SK-N-SH (cell line): Measurements from ENCODE around the gene HTT. TPM values are rescaled to one million over a fixed set of nuclear protein-coding genes. Genes with fewer than 3 reads are reported as not detected.

Source experiments
- CTCF ChIA-PET: fragments of 300-600, 350-600 bp; formaldehyde crosslinking; extraction: SDS; loops from one replicate; lab custom pipeline; 2021; lab: Yijun Ruan, JAX
- POLR2A ChIA-PET: fragments of 350-600 bp; sonication (Branson Sonifier 250); formaldehyde crosslinking; extraction: SDS; loops from one replicate; lab custom pipeline; 2020; ENCODE audit warnings: antibody characterized with exemption, inconsistent platforms; lab: Yijun Ruan, JAX
- DNase-seq: peaks from one replicate; pipeline ENCODE4 v3.0.0; 2012
- H2AFZ ChIP-seq: fragments of 200-600 bp; sonication (generic); 2 replicates; pipeline ENCODE4 v1.8.1; 2016; ENCODE audit warnings: antibody characterized with exemption, mild to moderate bottlenecking, low read depth
- H3F3A ChIP-seq: fragments of 200-600 bp; sonication (generic); replicated peaks from 2 replicates; pipeline ENCODE3; 2016; ENCODE audit warnings: antibody characterized with exemption, mild to moderate bottlenecking; ENCODE audit not compliant: insufficient read depth
- H3K27ac ChIP-seq, 2 experiments: fragments of 200-500 bp in 1 of 2; fragments of 200-600 bp in 1 of 2; sonication (Bioruptor generic) in 1 of 2; sonication (generic), shearing (Covaris generic) in 1 of 2; 2 replicates each; pipeline versions ENCODE4 v1.5.1 to v1.6.1; 2014 to 2016; ENCODE audit warnings: low read depth in 2 of 2, inconsistent platforms in 1 of 2, low read length in 1 of 2, mild to moderate bottlenecking in 1 of 2, mixed read lengths in 1 of 2
- H3K27me3 ChIP-seq: fragments of 200-600 bp; sonication (generic), shearing (Covaris generic); 2 replicates; pipeline ENCODE4 v1.6.1; 2016; ENCODE audit warnings: mixed run types; ENCODE audit not compliant: insufficient read depth
- H3K36me3 ChIP-seq, 2 experiments: fragments of 200-500 bp in 1 of 2; fragments of 200-600 bp in 1 of 2; sonication (Bioruptor generic) in 1 of 2; sonication (generic) in 1 of 2; replicated peaks in 1 of 2; 2 replicates each; pipeline versions ENCODE3 to v1.5.1; 2014 to 2016; ENCODE audit warnings: low read length in 1 of 2, mild to moderate bottlenecking in 1 of 2; ENCODE audit not compliant: insufficient read depth in 2 of 2, control insufficient read depth in 1 of 2
- H3K4me1 ChIP-seq, 2 experiments: fragments of 200-500 bp in 1 of 2; fragments of 200-600 bp in 1 of 2; sonication (Bioruptor generic) in 1 of 2; sonication (generic), shearing (Covaris generic) in 1 of 2; 2 replicates each; pipeline versions ENCODE4 v1.5.1 to v1.6.1; 2014 to 2016; ENCODE audit warnings: low read depth in 1 of 2, low read length in 1 of 2, mixed run types in 1 of 2; ENCODE audit not compliant: insufficient read depth in 2 of 2, control insufficient read depth in 1 of 2
- H3K4me2 ChIP-seq: fragments of 200-600 bp; sonication (generic), shearing (Covaris generic); 2 replicates; pipeline ENCODE4 v1.6.1; 2017; ENCODE audit warnings: mixed run types
- H3K4me3 ChIP-seq, 2 experiments: fragments of 200-500 bp in 1 of 2; fragments of 200-600 bp in 1 of 2; sonication (Bioruptor generic) in 1 of 2; sonication (generic), shearing (Covaris generic) in 1 of 2; 2 replicates each; pipeline versions ENCODE4 v1.5.1 to v1.8.1; 2014 to 2016; ENCODE audit warnings: low read depth in 2 of 2, inconsistent platforms in 1 of 2, low read length in 1 of 2, mild to moderate bottlenecking in 1 of 2, mixed read lengths in 1 of 2, moderate library complexity in 1 of 2
- H3K79me2 ChIP-seq: fragments of 200-600 bp; sonication (generic); 2 replicates; pipeline ENCODE4 v1.8.1; 2017; ENCODE audit warnings: mild to moderate bottlenecking; ENCODE audit not compliant: insufficient read depth
- H3K9ac ChIP-seq: fragments of 200-600 bp; sonication (generic); 2 replicates; pipeline ENCODE4 v1.6.1; 2017; ENCODE audit warnings: mixed run types
- H3K9me2 ChIP-seq: fragments of 200-600 bp; sonication (generic); 2 replicates; pipeline ENCODE4 v1.6.1; 2017; ENCODE audit warnings: mixed run types
- H3K9me3 ChIP-seq: fragments of 200-600 bp; sonication (generic); 2 replicates; pipeline ENCODE4 v1.6.1; 2017; ENCODE audit warnings: mixed run types, mild to moderate bottlenecking, moderate library complexity
- H4K20me1 ChIP-seq: fragments of 200-600 bp; sonication (generic); 2 replicates; pipeline ENCODE4 v1.6.1; 2017; ENCODE audit warnings: mild to moderate bottlenecking, mixed run types; ENCODE audit not compliant: insufficient read depth
- CHD2 ChIP-seq: fragments of 150-350 bp; IDR thresholded peaks from 2 replicates; pipeline ENCODE4 v1.6.1; 2018; ENCODE audit warnings: low read length; ENCODE audit not compliant: partially characterized antibody
- EP300 ChIP-seq, 2 experiments: IDR thresholded peaks; 2 replicates each; pipeline versions ENCODE4 v1.4.0 to v1.6.1; 2012; ENCODE audit warnings: borderline replicate concordance in 1 of 2, low read depth in 1 of 2, low read length in 1 of 2
- EZH2phosphoT487 ChIP-seq: fragments of 200-600 bp; sonication (generic); IDR thresholded peaks from 2 replicates; pipeline ENCODE4 v1.6.1; 2017; ENCODE audit warnings: low read depth, mixed run types, mild to moderate bottlenecking, antibody characterized with exemption, moderate library complexity, borderline replicate concordance
- FOSL2 ChIP-seq: IDR thresholded peaks from 2 replicates; pipeline ENCODE4 v1.4.0; 2012; ENCODE audit warnings: low read depth, mild to moderate bottlenecking, moderate library complexity, borderline replicate concordance
- FOXJ3 ChIP-seq: sonication (generic); formaldehyde crosslinking; IDR thresholded peaks from 2 replicates; pipeline ENCODE4 v1.5.1; 2020; ENCODE audit warnings: mild to moderate bottlenecking, missing genetic modification reagents
- FOXM1 ChIP-seq: IDR thresholded peaks from 2 replicates; pipeline ENCODE4 v1.4.0; 2012; ENCODE audit warnings: low read depth, mild to moderate bottlenecking
- JUND ChIP-seq: IDR thresholded peaks from 2 replicates; pipeline ENCODE4 v1.4.0; 2012
- NFIC ChIP-seq: IDR thresholded peaks from 2 replicates; pipeline ENCODE4 v1.4.0; 2012; ENCODE audit warnings: borderline replicate concordance
- NRF1 ChIP-seq: IDR thresholded peaks from 2 replicates; pipeline ENCODE4 v1.6.1; 2012; ENCODE audit warnings: low read depth, mild to moderate bottlenecking, low read length
- POLR2AphosphoS5 ChIP-seq: IDR thresholded peaks from 2 replicates; pipeline ENCODE4 v1.6.1; 2012; ENCODE audit warnings: low read depth, low read length
- RAD21 ChIP-seq: IDR thresholded peaks from 2 replicates; pipeline ENCODE4 v1.6.1; 2012; ENCODE audit warnings: mild to moderate bottlenecking, low read length
- RXRA ChIP-seq: IDR thresholded peaks from 2 replicates; pipeline ENCODE4 v1.4.0; 2012; ENCODE audit warnings: low read depth, mild to moderate bottlenecking, borderline replicate concordance
- TAF1 ChIP-seq: IDR thresholded peaks from 2 replicates; pipeline ENCODE4 v1.6.1; 2012; ENCODE audit warnings: low read depth, mild to moderate bottlenecking, low read length, moderate library complexity, borderline replicate concordance
- WGBS: methylation state at CpG from one replicate; pipeline ENCODE4 v1.1.6; 2017; ENCODE audit warnings: low lambda C conversion rate; 5-methylcytosine and 5-hydroxymethylcytosine counted together
- polyA plus RNA-seq, 3 experiments: library from polyadenylated mRNA; depleted of rRNA; stranded (reverse); fragments of >200 nt; gene quantifications; 2 replicates each; pipeline ENCODE4 v1.2.3, GENCODE V29; 2012
- TF ChIP-seq, protein P1 (sequence below): IDR thresholded peaks from 2 replicates; pipeline ENCODE4 v1.6.1; 2012; ENCODE audit warnings: mild to moderate bottlenecking, low read depth, low read length, moderate library complexity
- TF ChIP-seq, protein P2 (sequence below): fragments of 150-350 bp; IDR thresholded peaks from 2 replicates; pipeline ENCODE4 v1.6.1; 2017; ENCODE audit warnings: antibody characterized with exemption, low read length, low read depth, borderline replicate concordance
- TF ChIP-seq, protein P3 (sequence below): IDR thresholded peaks from 2 replicates; pipeline ENCODE4 v1.4.0; 2012; ENCODE audit warnings: low read depth, borderline replicate concordance

The HTT gene
- polyA plus RNA-seq, 1 of the 3 experiments (the other 2 are of a cell fraction) = 11.3 TPM

DNA sequence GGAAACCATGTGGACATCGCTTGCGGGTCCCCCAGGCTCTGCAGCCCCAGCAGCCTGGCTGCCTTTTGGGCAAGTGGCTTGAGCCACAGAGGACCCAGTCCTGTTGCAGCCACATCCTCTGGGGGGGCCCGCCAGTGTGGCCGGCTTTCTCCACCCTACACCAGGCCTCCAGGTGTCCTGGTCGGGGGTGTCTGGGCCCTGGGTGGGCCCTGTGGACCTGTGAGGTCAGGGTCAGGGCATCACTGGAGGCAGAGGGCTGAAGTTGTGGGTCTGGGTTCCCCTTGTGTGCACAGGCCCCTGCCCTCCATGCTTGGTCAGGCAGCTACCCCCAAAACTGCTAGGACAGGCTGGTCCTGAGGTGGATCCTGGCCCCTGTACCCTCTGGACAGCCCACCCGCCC, 171.2 kb downstream of the HTT start:
- POLR2A ChIA-PET = no interaction called here
- H3K9ac ChIP-seq = no peak overlapping the region
- H3K36me3 ChIP-seq = peaks cover 0 to 17% of the 10 kb centered on the region in 2 experiments

More for the DNA sequence above, 171.2 kb downstream of the HTT start:
- WGBS = 71% methylated on average over 1 of the region's 6 CpGs
- Histone ChIP-seq H3K27ac (no peak overlapping the region), H3K4me1 (peaks cover 0 to 17% of the 10 kb centered on the region in 2 experiments; a peak in 1 of 4 replicates), H3K4me3 (no peak overlapping the region), H3K9me2 (no peaks in the 10 kb centered on the region), H2AFZ (no peak overlapping the region), H3F3A (no peaks in the 10 kb centered on the region), H3K79me2 (no peaks in the 10 kb centered on the region), H3K27me3 (no peaks in the 10 kb centered on the region), H3K4me2 (no peak overlapping the region), H4K20me1 (no peaks in the 10 kb centered on the region), H3K9me3 (no peaks in the 10 kb centered on the region)
- no peak for DNase-seq
- TF ChIP-seq EP300 (IDR thresholded peaks at IDR 0.05; ENCODE audit: borderline replicate concordance in 1 of 2, low read depth in 1 of 2, low read length in 1 of 2) = no peak
- TF ChIP-seq FOXJ3 (CRISPR knock-in tag) = no peak
- TF ChIP-seq JUND = no peak
- TF ChIP-seq, protein P1, sequence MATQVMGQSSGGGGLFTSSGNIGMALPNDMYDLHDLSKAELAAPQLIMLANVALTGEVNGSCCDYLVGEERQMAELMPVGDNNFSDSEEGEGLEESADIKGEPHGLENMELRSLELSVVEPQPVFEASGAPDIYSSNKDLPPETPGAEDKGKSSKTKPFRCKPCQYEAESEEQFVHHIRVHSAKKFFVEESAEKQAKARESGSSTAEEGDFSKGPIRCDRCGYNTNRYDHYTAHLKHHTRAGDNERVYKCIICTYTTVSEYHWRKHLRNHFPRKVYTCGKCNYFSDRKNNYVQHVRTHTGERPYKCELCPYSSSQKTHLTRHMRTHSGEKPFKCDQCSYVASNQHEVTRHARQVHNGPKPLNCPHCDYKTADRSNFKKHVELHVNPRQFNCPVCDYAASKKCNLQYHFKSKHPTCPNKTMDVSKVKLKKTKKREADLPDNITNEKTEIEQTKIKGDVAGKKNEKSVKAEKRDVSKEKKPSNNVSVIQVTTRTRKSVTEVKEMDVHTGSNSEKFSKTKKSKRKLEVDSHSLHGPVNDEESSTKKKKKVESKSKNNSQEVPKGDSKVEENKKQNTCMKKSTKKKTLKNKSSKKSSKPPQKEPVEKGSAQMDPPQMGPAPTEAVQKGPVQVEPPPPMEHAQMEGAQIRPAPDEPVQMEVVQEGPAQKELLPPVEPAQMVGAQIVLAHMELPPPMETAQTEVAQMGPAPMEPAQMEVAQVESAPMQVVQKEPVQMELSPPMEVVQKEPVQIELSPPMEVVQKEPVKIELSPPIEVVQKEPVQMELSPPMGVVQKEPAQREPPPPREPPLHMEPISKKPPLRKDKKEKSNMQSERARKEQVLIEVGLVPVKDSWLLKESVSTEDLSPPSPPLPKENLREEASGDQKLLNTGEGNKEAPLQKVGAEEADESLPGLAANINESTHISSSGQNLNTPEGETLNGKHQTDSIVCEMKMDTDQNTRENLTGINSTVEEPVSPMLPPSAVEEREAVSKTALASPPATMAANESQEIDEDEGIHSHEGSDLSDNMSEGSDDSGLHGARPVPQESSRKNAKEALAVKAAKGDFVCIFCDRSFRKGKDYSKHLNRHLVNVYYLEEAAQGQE = no peak
- TF ChIP-seq RAD21 = no peak
- TF ChIP-seq, protein P2, sequence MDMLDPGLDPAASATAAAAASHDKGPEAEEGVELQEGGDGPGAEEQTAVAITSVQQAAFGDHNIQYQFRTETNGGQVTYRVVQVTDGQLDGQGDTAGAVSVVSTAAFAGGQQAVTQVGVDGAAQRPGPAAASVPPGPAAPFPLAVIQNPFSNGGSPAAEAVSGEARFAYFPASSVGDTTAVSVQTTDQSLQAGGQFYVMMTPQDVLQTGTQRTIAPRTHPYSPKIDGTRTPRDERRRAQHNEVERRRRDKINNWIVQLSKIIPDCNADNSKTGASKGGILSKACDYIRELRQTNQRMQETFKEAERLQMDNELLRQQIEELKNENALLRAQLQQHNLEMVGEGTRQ = no peak
- TF ChIP-seq CHD2 = no peak
- TF ChIP-seq EZH2phosphoT487 = no peak
- TF ChIP-seq NRF1 = no peak
- TF ChIP-seq FOSL2 = no peak
- no peak for TF ChIP-seq RXRA
- TF ChIP-seq FOXM1 = no peak
- no peak for TF ChIP-seq POLR2AphosphoS5
- TF ChIP-seq NFIC = no peak
- TF ChIP-seq, protein P3, sequence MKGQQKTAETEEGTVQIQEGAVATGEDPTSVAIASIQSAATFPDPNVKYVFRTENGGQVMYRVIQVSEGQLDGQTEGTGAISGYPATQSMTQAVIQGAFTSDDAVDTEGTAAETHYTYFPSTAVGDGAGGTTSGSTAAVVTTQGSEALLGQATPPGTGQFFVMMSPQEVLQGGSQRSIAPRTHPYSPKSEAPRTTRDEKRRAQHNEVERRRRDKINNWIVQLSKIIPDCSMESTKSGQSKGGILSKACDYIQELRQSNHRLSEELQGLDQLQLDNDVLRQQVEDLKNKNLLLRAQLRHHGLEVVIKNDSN = no peak
- no peak for TF ChIP-seq TAF1
- CTCF ChIA-PET = interaction anchor here (1.4 kb wide), 1 partner anchor 12 kb away, joined by 5 read pairs; no protein-coding TSS in a partner anchor
